Measurements from ENCODE around the gene MAGEA2.
"Not testable (repeated sequence)": the region's sequence is repeated elsewhere in the genome, so short reads cannot be mapped to it uniquely, and the experiment has no call there.

MAGEA2 gene

DNA sequence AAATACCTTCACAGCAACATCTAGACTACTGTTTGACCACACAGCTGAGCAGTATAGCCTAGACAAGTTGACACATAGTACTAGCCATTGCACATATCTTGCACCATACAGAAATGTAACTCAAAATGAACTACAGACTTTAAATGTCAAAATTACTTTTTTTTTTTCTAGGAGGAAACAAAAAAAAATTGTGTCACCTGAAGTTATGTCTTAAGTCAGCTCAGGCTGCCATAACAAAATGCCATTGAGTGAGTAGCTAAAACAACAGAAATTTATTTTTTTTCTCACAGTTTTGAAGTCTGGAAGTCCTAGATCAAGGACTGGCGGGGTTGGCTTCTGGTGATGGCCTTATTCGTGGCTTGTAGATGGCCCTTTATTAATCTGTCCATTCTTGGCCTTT is 44.5 kb downstream of the MAGEA2 start, which contains the start of gene CSAG2:
CSAG2 (minus strand) TSS at position 101 of the 400 bp plus-strand sequence. CDS start 161 bp downstream, outside the sequence.
- not testable (repeated sequence) for H3K4me3 ChIP-seq (ENCODE audit: insufficient read length, low read depth); H3K9ac ChIP-seq (ENCODE audit: insufficient read length, low read depth); H3K9me3 ChIP-seq (ENCODE audit: insufficient read depth, low read length); H3K36me3 ChIP-seq (ENCODE audit: insufficient read depth, insufficient read length, low read length); H3K4me1 ChIP-seq (ENCODE audit: insufficient read depth, insufficient read length); DNase-seq (ENCODE audit: low read depth, low spot score); H3K27me3 ChIP-seq (ENCODE audit: insufficient read depth, insufficient read length)

DNA sequence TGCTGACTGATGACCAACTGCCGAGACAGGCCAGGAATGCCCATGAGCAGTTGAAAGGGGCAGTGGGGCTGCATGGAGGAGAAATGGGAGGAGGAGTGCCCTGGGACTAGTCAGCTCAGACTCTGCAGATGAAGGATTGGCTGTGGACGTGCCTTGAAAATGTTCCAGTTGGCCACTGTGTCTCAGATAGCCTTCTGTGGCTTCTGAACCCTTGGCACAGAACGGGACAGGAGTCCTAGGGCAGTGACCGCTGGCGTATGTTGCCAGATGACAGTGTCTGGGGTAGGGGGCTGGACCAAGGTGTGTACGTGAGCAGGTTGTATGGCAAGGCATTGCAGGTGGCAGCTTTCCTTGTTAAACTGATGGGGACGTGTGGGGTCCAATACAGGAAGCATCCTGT is 47.1 kb downstream of the MAGEA2 start:
- H3K27me3 ChIP-seq (ENCODE audit: insufficient read depth, insufficient read length); H3K36me3 ChIP-seq (ENCODE audit: insufficient read depth, insufficient read length, low read length); H3K9ac ChIP-seq (ENCODE audit: insufficient read length, low read depth); H3K9me3 ChIP-seq (ENCODE audit: insufficient read depth, low read length); DNase-seq (ENCODE audit: low read depth, low spot score); H3K4me1 ChIP-seq (ENCODE audit: insufficient read depth, insufficient read length); H3K4me3 ChIP-seq (ENCODE audit: insufficient read length, low read depth): not testable (repeated sequence)

DNA sequence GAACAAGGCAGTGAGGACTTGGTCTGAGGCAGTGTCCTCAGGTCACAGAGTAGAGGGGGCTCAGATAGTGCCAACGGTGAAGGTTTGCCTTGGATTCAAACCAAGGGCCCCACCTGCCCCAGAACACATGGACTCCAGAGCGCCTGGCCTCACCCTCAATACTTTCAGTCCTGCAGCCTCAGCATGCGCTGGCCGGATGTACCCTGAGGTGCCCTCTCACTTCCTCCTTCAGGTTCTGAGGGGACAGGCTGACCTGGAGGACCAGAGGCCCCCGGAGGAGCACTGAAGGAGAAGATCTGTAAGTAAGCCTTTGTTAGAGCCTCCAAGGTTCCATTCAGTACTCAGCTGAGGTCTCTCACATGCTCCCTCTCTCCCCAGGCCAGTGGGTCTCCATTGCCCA is 53.3 kb downstream of the MAGEA2 start:
- not testable (repeated sequence) for H3K4me1 ChIP-seq (ENCODE audit: insufficient read depth, insufficient read length); DNase-seq (ENCODE audit: low read depth, low spot score)

More for the DNA sequence above, 53.3 kb downstream of the MAGEA2 start:
- not testable (repeated sequence) for H3K36me3 ChIP-seq (ENCODE audit: insufficient read depth, insufficient read length, low read length); H3K9me3 ChIP-seq (ENCODE audit: insufficient read depth, low read length); H3K27me3 ChIP-seq (ENCODE audit: insufficient read depth, insufficient read length); H3K9ac ChIP-seq (ENCODE audit: insufficient read length, low read depth); H3K4me3 ChIP-seq (ENCODE audit: insufficient read length, low read depth)
